Natural killer cell (primary cell): ENCODE measurements around the gene MARF1. TPM values are rescaled to one million over a fixed set of nuclear protein-coding genes. Genes with fewer than 3 reads are reported as not detected.

Experiments used
- ATAC-seq, 3 donors: fragments of 150-1000 bp in 2 of 3; fragments of 200-7000 bp in 1 of 3; cut with Tn5 transposase; 1 replicate in 1 of 3; 2 replicates in 2 of 3; pipeline ENCODE4 v1.10.0; 2021; ENCODE audit warnings: mild to moderate bottlenecking in 2 of 3, moderate library complexity in 2 of 3
- DNase-seq, 2 donors: peaks; one replicate each; pipeline versions ENCODE4 v3.0.0 to v3.0.0-alpha.2; 2013 to 2021; ENCODE audit warnings: mixed read lengths in 1 of 2
- H3K27ac ChIP-seq: one replicate; pipeline ENCODE4 v1.5.1; 2013; ENCODE audit warnings: mild to moderate bottlenecking, low read length
- H3K27me3 ChIP-seq: one replicate; pipeline ENCODE4 v1.6.1; 2013; ENCODE audit warnings: low read length; ENCODE audit not compliant: control insufficient read depth, insufficient read depth
- H3K36me3 ChIP-seq: one replicate; pipeline ENCODE4 v1.6.1; 2013; ENCODE audit warnings: low read length; ENCODE audit not compliant: control insufficient read depth, insufficient read depth
- H3K4me1 ChIP-seq: one replicate; pipeline ENCODE4 v1.6.1; 2013; ENCODE audit warnings: low read length; ENCODE audit not compliant: control insufficient read depth, insufficient read depth
- H3K4me3 ChIP-seq: one replicate; pipeline ENCODE4 v1.5.1; 2013; ENCODE audit warnings: low read length
- H3K9me3 ChIP-seq: one replicate; pipeline ENCODE4 v1.6.1; 2013; ENCODE audit warnings: low read length; ENCODE audit not compliant: control insufficient read depth, insufficient read depth
- H3K27ac Mint-ChIP-seq, 2 donors: one replicate each; pipeline ENCODE4 v1.8.0; 2022; ENCODE audit warnings: mild to moderate bottlenecking in 2 of 2, mixed read lengths in 2 of 2, moderate library complexity in 1 of 2
- H3K27me3 Mint-ChIP-seq, 2 donors: one replicate each; pipeline ENCODE4 v1.8.0; 2022; ENCODE audit warnings: low read depth in 2 of 2, mixed read lengths in 2 of 2
- H3K36me3 Mint-ChIP-seq: one replicate; pipeline ENCODE4 v1.8.0; 2022; ENCODE audit warnings: mixed read lengths
- H3K4me1 Mint-ChIP-seq, 2 donors: one replicate each; pipeline ENCODE4 v1.8.0; 2022; ENCODE audit warnings: mixed read lengths in 2 of 2
- H3K4me3 Mint-ChIP-seq: one replicate; pipeline ENCODE4 v1.8.0; 2022; ENCODE audit warnings: mild to moderate bottlenecking, moderate library complexity, mixed read lengths
- H3K9me3 Mint-ChIP-seq, 2 donors: one replicate each; pipeline ENCODE4 v1.8.0; 2022; ENCODE audit warnings: mixed read lengths in 2 of 2
- WGBS: methylation state at CpG from one replicate; pipeline ENCODE4 v1.1.7; 2013; ENCODE audit warnings: missing lambda C conversion rate; ENCODE audit not compliant: insufficient coverage; 5-methylcytosine and 5-hydroxymethylcytosine counted together
- intact Hi-C: fragments of 100-400 bp; cut with micrococcal nuclease; formaldehyde crosslinking; loops from one replicate; pipeline ENCODE4 v1.14.2; 2022
- total RNA-seq, 4 donors: library from RNA; stranded (reverse); fragments of 120-200 nt in 1 of 4; gene quantifications; one replicate each; pipeline versions ENCODE4 v1.2.3 to v1.2.4, GENCODE V29; 2013 to 2022
- TF ChIP-seq, protein P1 (sequence below): fragments of 200-600 bp; IDR thresholded peaks from one replicate; pipeline ENCODE4 v1.8.0; 2022; ENCODE audit warnings: antibody characterized with exemption

The MARF1 gene
- total RNA-seq, 3 donors from 2014 or later (not counting 1 experiment from before 2014, with no cell fraction given): 127 to 149 (median 140) TPM

DNA sequence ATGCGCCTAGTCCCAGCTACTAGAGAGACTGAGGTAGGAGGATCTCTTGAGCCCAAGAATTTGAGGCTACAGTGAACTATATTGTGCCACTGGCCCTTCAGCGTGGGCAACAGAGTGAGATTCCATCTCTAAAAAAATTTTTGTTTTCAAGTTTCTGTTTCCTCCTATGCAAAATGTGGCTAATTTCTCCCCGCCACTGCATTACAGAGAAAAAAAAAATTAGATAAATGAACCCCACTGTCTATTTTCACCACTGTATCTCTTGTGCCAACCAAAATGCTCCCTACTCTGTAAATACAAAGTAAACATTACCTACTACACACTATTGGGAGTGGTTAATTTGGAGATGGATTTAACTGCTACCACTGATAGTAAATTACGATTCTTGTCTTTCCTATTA lies 2.0 kb downstream of the MARF1 start:
- no peaks in the 10 kb centered on the region for H3K9me3 Mint-ChIP-seq
- no peak for ATAC-seq
- peak overlapping the region; percentile 95 for H3K4me3 Mint-ChIP-seq
- H3K27ac ChIP-seq: peak overlapping the region; percentile 17
- peak overlapping the region; percentile 98 to 99 for H3K27ac Mint-ChIP-seq
- no peak for DNase-seq
- TF ChIP-seq, protein P1, sequence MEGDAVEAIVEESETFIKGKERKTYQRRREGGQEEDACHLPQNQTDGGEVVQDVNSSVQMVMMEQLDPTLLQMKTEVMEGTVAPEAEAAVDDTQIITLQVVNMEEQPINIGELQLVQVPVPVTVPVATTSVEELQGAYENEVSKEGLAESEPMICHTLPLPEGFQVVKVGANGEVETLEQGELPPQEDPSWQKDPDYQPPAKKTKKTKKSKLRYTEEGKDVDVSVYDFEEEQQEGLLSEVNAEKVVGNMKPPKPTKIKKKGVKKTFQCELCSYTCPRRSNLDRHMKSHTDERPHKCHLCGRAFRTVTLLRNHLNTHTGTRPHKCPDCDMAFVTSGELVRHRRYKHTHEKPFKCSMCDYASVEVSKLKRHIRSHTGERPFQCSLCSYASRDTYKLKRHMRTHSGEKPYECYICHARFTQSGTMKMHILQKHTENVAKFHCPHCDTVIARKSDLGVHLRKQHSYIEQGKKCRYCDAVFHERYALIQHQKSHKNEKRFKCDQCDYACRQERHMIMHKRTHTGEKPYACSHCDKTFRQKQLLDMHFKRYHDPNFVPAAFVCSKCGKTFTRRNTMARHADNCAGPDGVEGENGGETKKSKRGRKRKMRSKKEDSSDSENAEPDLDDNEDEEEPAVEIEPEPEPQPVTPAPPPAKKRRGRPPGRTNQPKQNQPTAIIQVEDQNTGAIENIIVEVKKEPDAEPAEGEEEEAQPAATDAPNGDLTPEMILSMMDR: no peak
- H3K9me3 ChIP-seq: no peaks in the 10 kb centered on the region
- no peaks in the 10 kb centered on the region for H3K27me3 ChIP-seq
- WGBS: 63% methylated on average over 3 of the region's 4 CpGs
- H3K4me3 ChIP-seq: no peak overlapping the region
- peaks cover 8% of the 10 kb centered on the region for H3K4me1 ChIP-seq
- peaks cover 9% of the 10 kb centered on the region for H3K36me3 Mint-ChIP-seq
- H3K27me3 Mint-ChIP-seq: no peaks in the 10 kb centered on the region
- peaks cover 30% of the 10 kb centered on the region for H3K36me3 ChIP-seq
- H3K4me1 Mint-ChIP-seq: peaks cover 47 to 49% of the 10 kb centered on the region in 2 donors
- intact Hi-C loops: loop anchor here (5.0 kb wide), 1 partner anchor 41 kb away; no protein-coding TSS in a partner anchor

DNA sequence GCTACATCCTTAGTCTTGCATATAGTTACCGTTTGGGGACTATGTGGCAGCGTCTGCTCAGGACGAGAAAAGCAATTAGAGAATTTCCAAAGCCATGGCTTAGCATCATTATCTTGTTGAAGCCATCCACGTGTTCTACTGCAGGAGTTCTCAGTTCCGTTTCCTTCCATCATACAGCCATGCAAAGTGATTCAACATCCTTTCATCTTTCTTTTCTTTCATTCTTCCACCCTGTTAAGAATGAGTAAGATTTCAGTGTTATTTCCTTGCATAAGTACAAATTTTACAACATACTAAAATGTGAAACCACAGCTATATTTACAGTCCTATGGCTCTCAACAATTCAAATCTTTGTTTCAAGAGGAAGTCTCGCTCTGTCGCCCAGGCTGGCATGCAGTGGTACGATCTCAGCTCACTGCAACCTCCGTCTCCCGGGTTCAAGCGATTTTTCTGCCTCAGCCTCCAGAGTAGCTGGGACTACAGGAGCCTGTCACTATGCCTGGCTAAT lies 3.8 kb downstream of the MARF1 start:
- no peaks in the 10 kb centered on the region for H3K27me3 Mint-ChIP-seq
- DNase-seq (peak in 1 of 2 donors; percentile 41), ATAC-seq (no peak)
- H3K27ac Mint-ChIP-seq: peak overlapping the region; percentile 50 to 53
- peaks cover 8% of the 10 kb centered on the region for H3K4me1 ChIP-seq
- H3K27ac ChIP-seq: peak overlapping the region; percentile 46
- TF ChIP-seq, protein P1: no peak
- peaks cover 19% of the 10 kb centered on the region for H3K36me3 Mint-ChIP-seq
- WGBS: 62% methylated on average over 11 of the region's 11 CpGs
- no peak overlapping the region for H3K4me3 Mint-ChIP-seq
- H3K4me1 Mint-ChIP-seq: peaks cover 47 to 48% of the 10 kb centered on the region in 2 donors
- H3K27me3 ChIP-seq: no peaks in the 10 kb centered on the region
- H3K9me3 Mint-ChIP-seq: no peaks in the 10 kb centered on the region
- H3K9me3 ChIP-seq: no peaks in the 10 kb centered on the region
- H3K4me3 ChIP-seq: no peak overlapping the region
- peaks cover 49% of the 10 kb centered on the region for H3K36me3 ChIP-seq
- intact Hi-C loops: no loop called here

DNA sequence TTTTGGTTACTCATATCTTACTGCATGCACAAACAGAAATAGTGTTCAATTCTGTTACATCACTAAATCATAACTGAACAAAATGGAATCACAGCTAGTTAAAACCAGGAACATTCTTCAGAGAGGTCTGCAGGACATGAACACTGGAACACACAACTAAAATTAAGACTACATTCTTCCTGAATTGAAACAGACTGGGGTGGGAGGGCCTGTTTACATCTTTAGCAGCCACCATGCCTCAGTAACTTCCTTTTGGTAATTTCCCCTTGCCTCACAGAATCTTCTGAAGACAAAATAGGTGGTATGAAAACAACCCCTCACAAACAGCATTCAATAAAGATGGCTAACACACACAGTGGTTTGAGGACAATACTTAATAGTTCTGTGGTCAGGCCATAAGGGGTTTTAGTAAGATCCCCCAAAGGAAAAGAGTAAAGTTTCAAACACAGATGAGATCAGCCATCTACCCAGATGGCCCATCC lies 6.5 kb downstream of the MARF1 start:
- H3K4me1 Mint-ChIP-seq: peaks cover 33 to 36% of the 10 kb centered on the region in 2 donors
- no peaks in the 10 kb centered on the region for H3K9me3 Mint-ChIP-seq
- Histone ChIP-seq H3K27me3 (no peaks in the 10 kb centered on the region), H3K9me3 (no peaks in the 10 kb centered on the region), H3K36me3 (peaks cover 69% of the 10 kb centered on the region), H3K4me3 (no peak overlapping the region), H3K4me1 (no peaks in the 10 kb centered on the region), H3K27ac (peak overlapping the region; percentile 62)
- no peaks in the 10 kb centered on the region for H3K27me3 Mint-ChIP-seq
- peak overlapping the region; percentile 81 to 88 for H3K27ac Mint-ChIP-seq
- intact Hi-C loops: no loop called here
- DNase-seq (peak in 1 of 2 donors; percentile 75), ATAC-seq (peak in 2 of 3 donors; percentile 34 to 57)
- TF ChIP-seq, protein P1: no peak
- no peak overlapping the region for H3K4me3 Mint-ChIP-seq
- peaks cover 28% of the 10 kb centered on the region for H3K36me3 Mint-ChIP-seq

DNA sequence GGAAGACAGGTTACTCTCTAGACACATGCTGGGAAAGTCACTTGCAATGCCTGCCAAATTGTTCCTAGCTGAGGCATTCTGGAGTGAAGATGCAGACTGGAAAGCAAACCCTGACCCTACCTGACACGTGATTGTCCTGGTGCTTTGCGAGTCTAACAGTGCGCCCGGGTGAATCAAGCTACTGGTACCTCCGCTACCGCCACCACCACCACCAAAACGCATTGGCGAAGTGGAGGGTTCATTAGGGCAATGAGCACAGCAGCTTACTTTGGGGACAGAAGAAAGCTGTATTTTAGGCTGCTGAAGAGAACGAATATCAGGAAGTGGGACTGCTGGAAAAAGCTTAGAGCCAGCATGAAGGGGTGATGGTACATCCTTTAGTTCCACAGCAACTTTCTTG lies 7.0 kb downstream of the MARF1 start:
- Histone ChIP-seq H3K4me3 (no peak overlapping the region), H3K27ac (peak overlapping the region; percentile 62), H3K4me1 (no peaks in the 10 kb centered on the region), H3K27me3 (no peaks in the 10 kb centered on the region), H3K9me3 (no peaks in the 10 kb centered on the region), H3K36me3 (peaks cover 74% of the 10 kb centered on the region)
- Mint-ChIP-seq H3K9me3 (no peaks in the 10 kb centered on the region), H3K36me3 (peaks cover 28% of the 10 kb centered on the region), H3K27ac (peak overlapping the region; percentile 81 to 88), H3K27me3 (no peaks in the 10 kb centered on the region), H3K4me3 (no peak overlapping the region), H3K4me1 (peaks cover 28 to 31% of the 10 kb centered on the region in 2 donors)
- TF ChIP-seq, protein P1: no peak
- DNase-seq (no peak), ATAC-seq (no peak)
- 91% methylated on average over 9 of the region's 9 CpGs for WGBS
- intact Hi-C loops: no loop called here
